HG03060 (cell line): ENCODE measurements around the gene CRIP1.

ENCODE experiments used
- ATAC-seq: cut with Tn5 transposase; IDR thresholded peaks from one replicate; pipeline ENCODE4 v1.9.1; 2021; ENCODE audit warnings: low read depth, moderate number of reproducible peaks; ENCODE audit not compliant: unreplicated experiment

CRIP1 gene

GRCh38 chr14:105450864-105451720 lies 35.6 kb upstream of the CRIP1 start:
- ATAC-seq = no peak

GRCh38 chr14:105452963-105453362 lies 33.7 kb upstream of the CRIP1 start:
- no peak for ATAC-seq

GRCh38 chr14:105453847-105454246 lies 32.8 kb upstream of the CRIP1 start:
- no peak for ATAC-seq

- ATAC-seq = no peak
Measured at GRCh38 chr14:105455086-105455640, 31.5 kb upstream of the CRIP1 start.

- ATAC-seq = no peak
Measured at GRCh38 chr14:105455766-105456660, 30.7 kb upstream of the CRIP1 start.

- no peak for ATAC-seq
Measured at GRCh38 chr14:105456736-105457617, 29.7 kb upstream of the CRIP1 start.

GRCh38 chr14:105458010-105458409 lies 28.7 kb upstream of the CRIP1 start:
- no peak for ATAC-seq

GRCh38 chr14:105458571-105458970 lies 28.1 kb upstream of the CRIP1 start:
- ATAC-seq = no peak

GRCh38 chr14:105460116-105460515 lies 26.6 kb upstream of the CRIP1 start:
- no peak for ATAC-seq

GRCh38 chr14:105460616-105461015 lies 26.1 kb upstream of the CRIP1 start:
- no peak for ATAC-seq

- ATAC-seq = no peak
Measured at GRCh38 chr14:105461903-105462302, 24.8 kb upstream of the CRIP1 start.

- ATAC-seq = no peak
Measured at GRCh38 chr14:105464501-105464900, 22.2 kb upstream of the CRIP1 start.

- ATAC-seq = no peak
Measured at GRCh38 chr14:105465209-105466031, 21.3 kb upstream of the CRIP1 start.

- no peak for ATAC-seq
Measured at GRCh38 chr14:105466531-105467248, 20.0 kb upstream of the CRIP1 start.

GRCh38 chr14:105467249-105467941 lies 19.3 kb upstream of the CRIP1 start:
- ATAC-seq = no peak

GRCh38 chr14:105467942-105468471 lies 18.7 kb upstream of the CRIP1 start:
- no peak for ATAC-seq

GRCh38 chr14:105468621-105469241 lies 18.0 kb upstream of the CRIP1 start:
- no peak for ATAC-seq
